H1 (cell line): ENCODE data around the gene DPYD. TPM values are rescaled to one million over a fixed set of nuclear protein-coding genes. Genes with fewer than 3 reads are reported as not detected.

ENCODE experiments used
- CTCF ChIA-PET: fragments of 300-600 bp; sonication (Branson Sonifier 250); formaldehyde crosslinking; loops from one replicate; lab custom pipeline; 2021; ENCODE audit not compliant: partially characterized antibody; lab: Charles Lee
- POLR2A ChIA-PET: fragments of 300-600 bp; sonication (Branson Sonifier 250); formaldehyde crosslinking; loops from one replicate; lab custom pipeline; 2021; ENCODE audit warnings: inconsistent platforms; ENCODE audit not compliant: partially characterized antibody; lab: Charles Lee
- DNase-seq, 2 experiments: peaks; one replicate each; pipeline versions ENCODE4 v3.0.0 to v3.0.0-alpha.2; 2010 to 2022; ENCODE audit warnings: low spot score in 2 of 2, low read depth in 1 of 2, mixed read lengths in 1 of 2
- FAIRE-seq: peaks from 2 replicates; lab custom pipeline; 2011; peaks lifted over from hg19 to GRCh38; lab: Jason Lieb, UNC
- H2AFZ ChIP-seq: 2 replicates; pipeline ENCODE4 v1.8.1; 2012; ENCODE audit warnings: low read length, inconsistent platforms
- H2AK5ac ChIP-seq: 2 replicates; pipeline ENCODE4 v1.6.1; 2013; ENCODE audit warnings: low read depth, low read length
- H2BK120ac ChIP-seq: replicated peaks from 2 replicates; pipeline ENCODE3; 2013; ENCODE audit warnings: low read depth, low read length, inconsistent platforms
- H2BK12ac ChIP-seq: 2 replicates; pipeline ENCODE4 v1.6.1; 2013; ENCODE audit warnings: low read depth, low read length
- H2BK15ac ChIP-seq: 2 replicates; pipeline ENCODE4 v1.6.1; 2013; ENCODE audit warnings: low read length
- H2BK20ac ChIP-seq: 2 replicates; pipeline ENCODE4 v1.6.1; 2013; ENCODE audit warnings: low read length
- H2BK5ac ChIP-seq: 2 replicates; pipeline ENCODE4 v1.6.1; 2013; ENCODE audit warnings: low read depth, low read length
- H3K14ac ChIP-seq: 2 replicates; pipeline ENCODE4 v1.6.1; 2013; ENCODE audit warnings: inconsistent platforms; ENCODE audit not compliant: insufficient read length
- H3K18ac ChIP-seq: 2 replicates; pipeline ENCODE4 v1.6.1; 2013; ENCODE audit warnings: low read length; ENCODE audit errors: extremely low read depth
- H3K23ac ChIP-seq: 2 replicates; pipeline ENCODE4 v1.6.1; 2013; ENCODE audit warnings: inconsistent platforms; ENCODE audit not compliant: insufficient read length
- H3K23me2 ChIP-seq: 2 replicates; pipeline ENCODE4 v1.6.1; 2013; ENCODE audit warnings: low read depth, low read length
- H3K27ac ChIP-seq: 2 replicates; pipeline ENCODE4 v1.6.1; 2011; ENCODE audit warnings: low read depth, low read length, inconsistent platforms
- H3K27me3 ChIP-seq, 4 experiments: replicated peaks in 1 of 4; 1 replicate in 1 of 4; 2 replicates in 3 of 4; pipeline versions ENCODE4 v1.6.1 to v1.8.1; 2011 to 2013; ENCODE audit warnings: low read length in 3 of 4, mild to moderate bottlenecking in 3 of 4, inconsistent platforms in 2 of 4, mixed read lengths in 2 of 4, moderate library complexity in 1 of 4; ENCODE audit not compliant: control insufficient read depth in 3 of 4, insufficient read depth in 3 of 4; ENCODE audit errors: extremely low read depth in 1 of 4
- H3K36me3 ChIP-seq, 4 experiments: 2 replicates each; pipeline versions ENCODE4 v1.6.1 to v1.8.1; 2011 to 2013; ENCODE audit warnings: mild to moderate bottlenecking in 4 of 4, low read length in 3 of 4, moderate library complexity in 2 of 4, control low read depth in 1 of 4, inconsistent platforms in 1 of 4; ENCODE audit not compliant: insufficient read depth in 4 of 4, control insufficient read depth in 2 of 4
- H3K4ac ChIP-seq: replicated peaks from 2 replicates; pipeline ENCODE3; 2013; ENCODE audit warnings: low read length, low read depth, mixed read lengths, inconsistent platforms; ENCODE audit not compliant: insufficient read length
- H3K4me1 ChIP-seq, 4 experiments: replicated peaks in 1 of 4; 1 replicate in 1 of 4; 2 replicates in 3 of 4; pipeline versions ENCODE4 v1.6.1 to v1.8.1; 2011 to 2013; ENCODE audit warnings: low read length in 3 of 4, inconsistent platforms in 2 of 4, mixed read lengths in 1 of 4; ENCODE audit not compliant: insufficient read depth in 4 of 4, control insufficient read depth in 3 of 4
- H3K4me2 ChIP-seq, 2 experiments: 2 replicates each; pipeline versions ENCODE4 v1.6.1 to v1.8.1; 2011 to 2013; ENCODE audit warnings: low read depth in 2 of 2, low read length in 2 of 2, control low read depth in 1 of 2, inconsistent platforms in 1 of 2, mild to moderate bottlenecking in 1 of 2; ENCODE audit not compliant: insufficient read depth in 1 of 2
- H3K4me3 ChIP-seq, 4 experiments: fragments of 200-600, 300-600 bp in 1 of 4; sonication (generic), shearing (Covaris generic), sonication (Bioruptor Twin) in 1 of 4; 2 replicates each; pipeline versions ENCODE4 v1.5.1 to v1.8.1; 2011 to 2016; ENCODE audit warnings: low read length in 4 of 4, low read depth in 3 of 4, control low read depth in 2 of 4, inconsistent platforms in 2 of 4, mild to moderate bottlenecking in 2 of 4, mixed read lengths in 1 of 4, moderate library complexity in 1 of 4; ENCODE audit not compliant: insufficient read depth in 2 of 4; ENCODE audit errors: extremely low read depth in 1 of 4
- H3K56ac ChIP-seq: replicated peaks from 2 replicates; pipeline ENCODE3; 2013; ENCODE audit warnings: low read depth, mild to moderate bottlenecking, mixed read lengths, low read length, inconsistent platforms; ENCODE audit not compliant: insufficient read length
- H3K79me1 ChIP-seq: 2 replicates; pipeline ENCODE4 v1.6.1; 2013; ENCODE audit warnings: low read depth, low read length, control low read depth
- H3K79me2 ChIP-seq, 2 experiments: 2 replicates each; pipeline versions ENCODE4 v1.6.1 to v1.8.1; 2012 to 2013; ENCODE audit warnings: low read length in 2 of 2, mild to moderate bottlenecking in 2 of 2, inconsistent platforms in 1 of 2; ENCODE audit not compliant: insufficient read depth in 2 of 2, control insufficient read depth in 1 of 2
- H3K9ac ChIP-seq, 4 experiments: replicated peaks in 1 of 4; 1 replicate in 1 of 4; 2 replicates in 3 of 4; pipeline versions ENCODE4 v1.6.1 to v1.8.1; 2011 to 2013; ENCODE audit warnings: low read depth in 3 of 4, low read length in 3 of 4, control low read depth in 2 of 4, mild to moderate bottlenecking in 2 of 4, moderate library complexity in 2 of 4, inconsistent platforms in 1 of 4; ENCODE audit errors: extremely low read depth in 1 of 4
- H3K9me3 ChIP-seq, 2 experiments: 2 replicates each; pipeline versions ENCODE4 v1.6.1 to v1.8.1; 2012 to 2013; ENCODE audit warnings: mild to moderate bottlenecking in 2 of 2, moderate library complexity in 2 of 2, control low read depth in 1 of 2, inconsistent platforms in 1 of 2, low read depth in 1 of 2, low read length in 1 of 2, mixed read lengths in 1 of 2; ENCODE audit not compliant: insufficient read depth in 2 of 2
- H4K20me1 ChIP-seq, 2 experiments: replicated peaks in 1 of 2; 2 replicates each; pipeline versions ENCODE3 to v1.8.1; 2011 to 2013; ENCODE audit warnings: inconsistent platforms in 2 of 2, low read length in 2 of 2, mild to moderate bottlenecking in 1 of 2; ENCODE audit not compliant: insufficient read depth in 2 of 2, control insufficient read depth in 1 of 2
- H4K5ac ChIP-seq: 2 replicates; pipeline ENCODE4 v1.6.1; 2013; ENCODE audit warnings: low read length, low read depth, mixed read lengths, inconsistent platforms; ENCODE audit not compliant: insufficient read length
- H4K8ac ChIP-seq: 2 replicates; pipeline ENCODE4 v1.8.0; 2013; ENCODE audit warnings: mild to moderate bottlenecking, moderate library complexity, low read length, inconsistent platforms; ENCODE audit not compliant: insufficient read depth; ENCODE audit errors: extremely low read depth
- H4K91ac ChIP-seq: replicated peaks from 2 replicates; pipeline ENCODE3; 2013; ENCODE audit warnings: low read length, mixed read lengths, inconsistent platforms; ENCODE audit not compliant: insufficient read length
- CEBPB ChIP-seq: IDR thresholded peaks from 2 replicates; pipeline ENCODE4 v1.6.1; 2012; ENCODE audit warnings: low read depth, low read length
- CTBP2 ChIP-seq: IDR thresholded peaks from 2 replicates; pipeline ENCODE4 v1.7.0; 2011; ENCODE audit warnings: borderline replicate concordance, mild to moderate bottlenecking, moderate library complexity, mixed read lengths, low read length; ENCODE audit not compliant: insufficient read depth, insufficient read length
- CTCF ChIP-seq, 3 experiments: IDR thresholded peaks; 1 replicate in 2 of 3; 2 replicates in 1 of 3; pipeline versions ENCODE4 v1.5.1 to v1.6.1; 2011; ENCODE audit warnings: low read length in 3 of 3, mild to moderate bottlenecking in 3 of 3, inconsistent platforms in 2 of 3, low read depth in 1 of 3, moderate library complexity in 1 of 3; ENCODE audit not compliant: insufficient read depth in 1 of 3; ENCODE audit errors: control extremely low read depth in 1 of 3
- MAFK ChIP-seq: IDR thresholded peaks from 2 replicates; pipeline ENCODE4 v1.6.1; 2012; ENCODE audit warnings: low read depth, mild to moderate bottlenecking, improper control_type of control experiment, low read length
- MAX ChIP-seq: IDR thresholded peaks from 2 replicates; pipeline ENCODE4 v1.6.1; 2012; ENCODE audit warnings: inconsistent platforms
- RAD21 ChIP-seq, 2 experiments: IDR thresholded peaks in 1 of 2; conservative IDR thresholded peaks in 1 of 2; 2 replicates each; pipeline ENCODE4 v1.6.1; 2011; ENCODE audit warnings: low read depth in 2 of 2, low read length in 2 of 2, improper control_type of control experiment in 1 of 2, inconsistent platforms in 1 of 2, mild to moderate bottlenecking in 1 of 2, moderate library complexity in 1 of 2
- SAP30 ChIP-seq: fragments of 300-600 bp; sonication (generic); IDR thresholded peaks from 2 replicates; pipeline ENCODE4 v1.7.1; 2012; ENCODE audit warnings: low read length, moderate library complexity, mild to moderate bottlenecking, inconsistent platforms; ENCODE audit not compliant: insufficient read depth, insufficient replicate concordance
- WGBS, 2 experiments: shearing (Covaris generic) in 1 of 2; methylation state at CpG; one replicate each; pipeline versions ENCODE4 v1.1.6 to v1.1.7; 2013 to 2015; ENCODE audit warnings: low lambda C conversion rate in 2 of 2, mixed read lengths in 2 of 2, inconsistent platforms in 1 of 2, low coverage in 1 of 2, missing lambda C conversion rate in 1 of 2; ENCODE audit not compliant: insufficient replicate concordance in 2 of 2, insufficient coverage in 1 of 2, insufficient read length in 1 of 2; ENCODE audit errors: extremely low coverage in 1 of 2, missing lambda C conversion rate in 1 of 2; 5-methylcytosine and 5-hydroxymethylcytosine counted together
- polyA plus RNA-seq, 7 experiments: library from polyadenylated mRNA; depleted of rRNA in 3 of 7; stranded (reverse) in 5 of 7; unstranded in 2 of 7; fragments of >200 nt in 5 of 7; fragments of 200-250 nt in 2 of 7; gene quantifications; 1 replicate in 5 of 7; 2 replicates in 1 of 7; 4 replicates in 1 of 7; pipeline versions ENCODE4 v1.2.1 to v1.2.3, GENCODE V29; 2011 to 2013; ENCODE audit warnings: missing spikeins in 2 of 7, mixed read lengths in 2 of 7
- total RNA-seq: library from RNA; stranded (reverse); fragmentation: NEBNext Ultra II Directional; extraction: Animal tissue kit (Norgen Biotek cat#: 25700); gene quantifications from 2 replicates; pipeline ENCODE4 v1.2.1, GENCODE V29; 2021

The DPYD gene
- total and polyA plus RNA-seq, 2 of the 8 experiments (the other 6 are each of a cell fraction or from before 2014, with no cell fraction given), result 0.29 to 0.73 TPM

- Histone ChIP-seq H2BK5ac (no peak overlapping the region), H2AK5ac (no peak overlapping the region), H3K4me2 (no peak overlapping the region), H3K27me3 (no peaks in the 10 kb centered on the region), H3K18ac (no peak overlapping the region)
- POLR2A ChIA-PET, result no interaction called here
- no peak for TF ChIP-seq MAFK
- TF ChIP-seq CEBPB, result peak; percentile 49; the same call in 1 of the 2 replicates
- peak; percentile 71 to 75 for TF ChIP-seq RAD21 (IDR thresholded peaks at IDR 0.05 in 1 of 2, conservative IDR thresholded peaks at IDR 0.05 in 1 of 2; ENCODE audit: low read depth in 2 of 2, low read length in 2 of 2)
- TF ChIP-seq SAP30, result no peak
- TF ChIP-seq CTBP2, result no peak
- TF ChIP-seq MAX, result no peak
- peak in 2 of 3 experiments; percentile 43 to 53; a peak in 2 of 4 replicates for TF ChIP-seq CTCF (IDR thresholded peaks at IDR 0.05; ENCODE audit: control extremely low read depth in 1 of 3, insufficient read depth in 1 of 3, low read depth in 1 of 3, low read length in 3 of 3)
- TF ChIP-seq, all 59 proteins: peak for 3
- no peak overlapping the region for H3K27ac ChIP-seq
- no peak overlapping the region for H4K91ac ChIP-seq
- H3K14ac ChIP-seq, result no peak overlapping the region
- H3K4me3 ChIP-seq, result no peak overlapping the region
- H4K5ac ChIP-seq, result no peak overlapping the region
- H3K23me2 ChIP-seq, result no peaks in the 10 kb centered on the region
- WGBS, 2 experiments, result 93% methylated on average over 1 of the region's 1 CpG; no CpG with 5 or more reads in 1 of the 2 experiments
- no peaks in the 10 kb centered on the region for H3K79me1 ChIP-seq
- H3K9ac ChIP-seq, result no peak overlapping the region
- no peak overlapping the region for H2BK12ac ChIP-seq
- no peak overlapping the region for H3K56ac ChIP-seq
- no peak overlapping the region for H4K8ac ChIP-seq
- no peaks in the 10 kb centered on the region for H3K4me1 ChIP-seq
- no peak overlapping the region for H3K4ac ChIP-seq
- CTCF ChIA-PET, result interaction anchor here (0.7 to 2.2 kb wide), 20 partner anchors 8 to 1097 kb away, joined by 3 to 9 read pairs (median 4); no protein-coding TSS in a partner anchor
- no peak overlapping the region for H3K23ac ChIP-seq
- H2BK20ac ChIP-seq, result no peak overlapping the region
- H2BK15ac ChIP-seq, result no peak overlapping the region
- H2AFZ ChIP-seq, result no peak overlapping the region
- H3K9me3 ChIP-seq, result peaks cover 0 to 3% of the 10 kb centered on the region in 2 experiments; a peak in 1 of 4 replicates
- no peaks in the 10 kb centered on the region for H3K79me2 ChIP-seq
- no peak for DNase-seq
- FAIRE-seq, result no peak
- no peak overlapping the region for H2BK120ac ChIP-seq
- H3K36me3 ChIP-seq, result no peaks in the 10 kb centered on the region
- H4K20me1 ChIP-seq, result no peaks in the 10 kb centered on the region
Observed at GRCh38 chr1:97050506-97050905, 870.3 kb downstream of the DPYD start.
